ENCODE data around the gene COQ9.

COQ9 gene

DNA sequence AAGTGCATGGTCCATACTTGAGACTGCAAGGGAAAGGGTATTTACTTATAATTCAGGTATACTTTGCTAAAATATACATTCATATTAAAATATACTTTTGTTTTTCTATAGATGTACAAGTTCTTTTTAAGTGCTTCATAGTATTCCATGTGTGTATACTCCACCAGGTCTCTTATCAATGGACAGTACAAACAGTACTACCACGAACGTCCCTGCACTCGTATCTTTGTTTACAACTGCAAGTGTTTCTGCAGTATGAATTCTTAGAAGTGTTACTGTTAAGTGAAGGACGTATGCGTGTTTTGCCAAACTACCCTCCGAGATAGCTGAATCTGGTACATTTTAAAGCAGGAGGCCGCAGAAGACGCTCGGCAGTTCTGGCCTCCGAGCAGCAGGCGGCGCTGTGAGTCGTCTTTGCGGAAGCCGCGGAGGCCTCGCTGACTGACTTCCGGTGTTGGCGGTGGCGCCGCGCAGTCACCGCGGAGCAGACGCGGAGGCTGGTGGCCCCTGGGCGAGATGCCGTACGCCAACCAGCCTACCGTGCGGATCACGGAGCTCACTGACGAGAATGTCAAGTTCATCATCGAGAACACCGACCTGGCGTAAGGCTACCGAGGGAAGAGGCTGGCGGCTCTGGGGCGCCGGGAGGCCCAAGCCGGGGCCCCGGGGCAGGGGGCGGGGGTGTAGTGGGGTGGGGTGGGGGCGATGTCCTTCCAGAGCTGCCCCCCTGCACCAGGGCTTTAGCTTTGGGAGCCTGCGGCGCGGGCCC lies 15.1 kb downstream of the COQ9 start, which contains the start of gene POLR2C:
POLR2C (plus strand) TSS at position 471 of the 769 bp plus-strand sequence; CDS start at position 517, 46 bp downstream.
- peak within 1 kb of the TSS; percentile 81 to 92 for H3K4me3 ChIP-seq (replicated peaks in 1 of 2; ENCODE audit: low read depth in 2 of 2, low read length in 2 of 2)
- DNase-seq (ENCODE audit: low read depth in 2 of 2): peak; percentile 89 to 90
- TF ChIP-seq CTCF (IDR thresholded peaks at IDR 0.05; ENCODE audit: low read depth, low read length): peak; percentile 98

GRCh38 chr16:57462978-57463362 lies 15.7 kb downstream of the COQ9 start:
- DNase-seq (ENCODE audit: low read depth in 2 of 2): peak in 1 of 2 donors; percentile 15
- TF ChIP-seq CTCF (IDR thresholded peaks at IDR 0.05; ENCODE audit: low read depth, low read length): no peak
- H3K4me3 ChIP-seq (replicated peaks in 1 of 2; ENCODE audit: low read depth in 2 of 2, low read length in 2 of 2): peak overlapping the region; percentile 81 to 92

GRCh38 chr16:57464523-57464922 lies 17.2 kb downstream of the COQ9 start:
- H3K4me3 ChIP-seq (replicated peaks in 1 of 2; ENCODE audit: low read depth in 2 of 2, low read length in 2 of 2): no peak overlapping the region
- TF ChIP-seq CTCF (IDR thresholded peaks at IDR 0.05; ENCODE audit: low read depth, low read length): no peak
- no peak for DNase-seq (ENCODE audit: low read depth in 2 of 2)

DNA sequence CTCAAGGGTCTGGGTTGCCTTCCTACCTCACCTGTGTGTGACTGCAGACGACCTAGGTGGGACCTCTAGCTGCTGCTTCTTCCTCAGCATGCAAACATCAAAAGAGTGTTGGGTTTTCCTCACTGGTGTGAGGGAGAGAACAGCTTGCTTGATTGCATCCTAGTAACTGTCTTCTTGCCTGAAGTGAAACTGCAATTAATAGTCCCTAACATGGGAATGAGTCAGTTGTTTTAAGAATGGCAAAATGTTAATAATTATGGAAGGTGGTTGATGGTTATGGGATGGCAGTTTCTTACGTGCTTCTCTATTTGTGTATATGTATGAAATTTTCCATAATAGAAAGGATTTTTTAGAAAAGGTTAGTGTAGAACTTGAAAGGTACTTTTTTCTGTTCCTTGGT lies 21.1 kb downstream of the COQ9 start:
- TF ChIP-seq CTCF (IDR thresholded peaks at IDR 0.05; ENCODE audit: low read depth, low read length): no peak
- H3K4me3 ChIP-seq (replicated peaks in 1 of 2; ENCODE audit: low read depth in 2 of 2, low read length in 2 of 2): no peak overlapping the region
- no peak for DNase-seq (ENCODE audit: low read depth in 2 of 2)

- no peak for DNase-seq (ENCODE audit: low read depth in 2 of 2)
- H3K4me3 ChIP-seq (replicated peaks in 1 of 2; ENCODE audit: low read depth in 2 of 2, low read length in 2 of 2): no peak overlapping the region
- TF ChIP-seq CTCF (IDR thresholded peaks at IDR 0.05; ENCODE audit: low read depth, low read length): no peak
Observed at GRCh38 chr16:57469046-57469445, 21.8 kb downstream of the COQ9 start.

- peak in 1 of 2 donors; percentile 10 for DNase-seq (ENCODE audit: low read depth in 2 of 2)
- no peak overlapping the region for H3K4me3 ChIP-seq (replicated peaks in 1 of 2; ENCODE audit: low read depth in 2 of 2, low read length in 2 of 2)
- no peak for TF ChIP-seq CTCF (IDR thresholded peaks at IDR 0.05; ENCODE audit: low read depth, low read length)
Observed at GRCh38 chr16:57469917-57470470, 22.7 kb downstream of the COQ9 start.

All from cardiac fibroblast (primary cell).